ENCODE data around the gene HTR4.

DNA sequence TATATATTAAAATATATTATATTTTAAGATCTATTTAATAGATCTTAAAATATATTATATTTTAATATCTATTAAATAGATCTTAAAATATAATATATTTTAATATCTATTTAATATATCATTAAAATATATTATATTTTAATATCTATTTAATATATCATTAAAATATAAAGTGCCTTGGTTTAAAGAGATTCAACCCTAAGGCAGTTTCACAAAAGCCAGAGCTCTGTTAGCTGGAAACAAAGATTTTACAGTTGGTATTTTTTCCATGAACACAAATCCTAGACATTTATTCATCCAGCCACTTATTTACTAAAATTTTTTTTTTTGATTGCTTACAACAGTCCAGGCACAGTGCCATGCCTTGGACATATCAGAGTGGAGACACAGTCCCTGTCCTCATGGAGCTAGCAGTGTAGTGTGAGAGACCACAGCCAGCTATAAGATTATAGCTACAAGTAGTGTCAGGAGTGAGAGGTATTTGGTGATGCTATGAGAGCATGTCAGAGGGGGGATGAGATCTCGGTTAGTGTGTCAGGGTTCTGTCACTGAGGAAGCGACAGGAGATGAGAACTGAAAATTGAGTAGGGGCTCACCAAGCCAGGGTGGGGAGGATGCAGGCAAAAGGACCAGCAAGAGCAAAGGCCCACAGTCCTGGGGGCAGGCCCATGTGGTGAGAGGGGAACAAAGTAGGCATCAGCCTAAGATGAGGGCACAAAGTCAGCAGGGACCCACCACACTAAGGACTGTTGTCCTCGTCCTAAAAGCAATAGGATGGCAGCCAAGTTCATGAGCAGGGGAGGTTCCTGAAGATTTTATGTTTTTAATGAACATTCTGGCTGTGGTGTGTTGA, 196.1 kb downstream of the HTR4 start:
- no peak for TF ChIP-seq POLR2AphosphoS5 (IDR thresholded peaks at IDR 0.05)
- TF ChIP-seq, protein P1, sequence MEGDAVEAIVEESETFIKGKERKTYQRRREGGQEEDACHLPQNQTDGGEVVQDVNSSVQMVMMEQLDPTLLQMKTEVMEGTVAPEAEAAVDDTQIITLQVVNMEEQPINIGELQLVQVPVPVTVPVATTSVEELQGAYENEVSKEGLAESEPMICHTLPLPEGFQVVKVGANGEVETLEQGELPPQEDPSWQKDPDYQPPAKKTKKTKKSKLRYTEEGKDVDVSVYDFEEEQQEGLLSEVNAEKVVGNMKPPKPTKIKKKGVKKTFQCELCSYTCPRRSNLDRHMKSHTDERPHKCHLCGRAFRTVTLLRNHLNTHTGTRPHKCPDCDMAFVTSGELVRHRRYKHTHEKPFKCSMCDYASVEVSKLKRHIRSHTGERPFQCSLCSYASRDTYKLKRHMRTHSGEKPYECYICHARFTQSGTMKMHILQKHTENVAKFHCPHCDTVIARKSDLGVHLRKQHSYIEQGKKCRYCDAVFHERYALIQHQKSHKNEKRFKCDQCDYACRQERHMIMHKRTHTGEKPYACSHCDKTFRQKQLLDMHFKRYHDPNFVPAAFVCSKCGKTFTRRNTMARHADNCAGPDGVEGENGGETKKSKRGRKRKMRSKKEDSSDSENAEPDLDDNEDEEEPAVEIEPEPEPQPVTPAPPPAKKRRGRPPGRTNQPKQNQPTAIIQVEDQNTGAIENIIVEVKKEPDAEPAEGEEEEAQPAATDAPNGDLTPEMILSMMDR (IDR thresholded peaks at IDR 0.05): no peak

All from sigmoid colon (tissue), 4 donors.